Common myeloid progenitor, CD34-positive (primary cell): Measurements from ENCODE around the gene DOCK10.

Experiments
- CTCF ChIA-PET: fragments of 350-600 bp; sonication (Branson Sonifier 250); formaldehyde crosslinking; loops from one replicate; lab custom pipeline; 2021; ENCODE audit warnings: antibody characterized with exemption; lab: Charles Lee
- POLR2A ChIA-PET: fragments of 350-600 bp; sonication (Branson Sonifier 250); formaldehyde crosslinking; loops from one replicate; lab custom pipeline; 2021; ENCODE audit warnings: antibody characterized with exemption; lab: Charles Lee
- DNase-seq, 3 donors: peaks; one replicate each; pipeline versions ENCODE4 v3.0.0 to v3.0.0-alpha.2; 2013
- H3K27ac ChIP-seq, 2 experiments: 1 replicate in 1 of 2; 2 replicates in 1 of 2; pipeline ENCODE4 v1.7.0; 2013; ENCODE audit warnings: inconsistent platforms in 2 of 2, low read length in 2 of 2, mild to moderate bottlenecking in 2 of 2, low read depth in 1 of 2, moderate library complexity in 1 of 2; ENCODE audit not compliant: severe bottlenecking in 2 of 2, insufficient read depth in 1 of 2, poor library complexity in 1 of 2
- H3K27me3 ChIP-seq, 5 experiments: replicated peaks in 2 of 5; 1 replicate in 3 of 5; 2 replicates in 2 of 5; pipeline versions ENCODE4 v1.6.1 to v1.7.0; 2013; ENCODE audit warnings: low read length in 4 of 5, mild to moderate bottlenecking in 2 of 5, moderate library complexity in 2 of 5, inconsistent platforms in 1 of 5; ENCODE audit not compliant: insufficient read depth in 5 of 5, control insufficient read depth in 4 of 5
- H3K36me3 ChIP-seq, 4 experiments: 1 replicate in 2 of 4; 2 replicates in 2 of 4; pipeline versions ENCODE4 v1.6.1 to v1.7.0; 2013; ENCODE audit warnings: low read length in 3 of 4, control low read depth in 1 of 4, mild to moderate bottlenecking in 1 of 4; ENCODE audit not compliant: control insufficient read depth in 4 of 4, insufficient read depth in 4 of 4
- H3K4me1 ChIP-seq, 4 experiments: 1 replicate in 3 of 4; 2 replicates in 1 of 4; pipeline versions ENCODE4 v1.6.1 to v1.7.1; 2013; ENCODE audit warnings: low read length in 3 of 4, mild to moderate bottlenecking in 3 of 4, control low read depth in 1 of 4, inconsistent platforms in 1 of 4, moderate library complexity in 1 of 4; ENCODE audit not compliant: control insufficient read depth in 4 of 4, insufficient read depth in 4 of 4; ENCODE audit errors: control extremely low read depth in 1 of 4
- H3K4me3 ChIP-seq, 7 experiments: 1 replicate in 4 of 7; 2 replicates in 3 of 7; pipeline versions ENCODE4 v1.5.1 to v1.7.0; 2013; ENCODE audit warnings: mild to moderate bottlenecking in 7 of 7, low read length in 6 of 7, moderate library complexity in 6 of 7, inconsistent platforms in 2 of 7, low read depth in 2 of 7, control low read depth in 1 of 7; ENCODE audit not compliant: insufficient read depth in 4 of 7, control insufficient read depth in 1 of 7; ENCODE audit errors: extremely low read depth in 1 of 7
- H3K9me3 ChIP-seq, 5 experiments: 1 replicate in 4 of 5; 2 replicates in 1 of 5; pipeline versions ENCODE4 v1.6.1 to v1.7.1; 2013; ENCODE audit warnings: low read length in 4 of 5, mild to moderate bottlenecking in 2 of 5, inconsistent platforms in 1 of 5, low read depth in 1 of 5, moderate library complexity in 1 of 5; ENCODE audit not compliant: control insufficient read depth in 4 of 5, insufficient read depth in 2 of 5; ENCODE audit errors: control extremely low read depth in 1 of 5
- WGBS: methylation state at CpG from one replicate; pipeline ENCODE4 v1.1.5; 2013; ENCODE audit not compliant: insufficient coverage; 5-methylcytosine and 5-hydroxymethylcytosine counted together

Gene DOCK10

DNA sequence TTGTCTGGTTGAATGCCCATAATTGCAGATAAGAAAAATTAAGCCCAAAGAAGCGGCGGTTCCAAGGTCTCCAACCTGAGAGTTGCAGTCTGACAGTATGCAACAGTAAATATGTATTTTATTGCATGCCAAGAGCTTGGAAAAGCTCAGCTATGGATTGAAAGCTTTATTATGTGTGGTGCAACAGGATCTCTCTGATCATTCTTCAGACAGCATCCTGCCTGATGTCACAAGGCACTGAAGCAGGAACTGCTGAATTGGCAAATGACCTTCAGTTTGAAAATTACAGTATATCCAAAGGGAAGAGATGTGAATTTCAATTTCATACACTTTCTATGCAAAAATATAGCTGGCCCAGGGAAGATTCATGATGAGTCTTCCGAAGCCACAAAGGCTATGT is 42.5 kb downstream of the DOCK10 start:
- 100% methylated on average over 2 of the region's 3 CpGs for WGBS
- no peaks in the 10 kb centered on the region for H3K27me3 ChIP-seq
- DNase-seq: no peak
- ChIA-PET POLR2A (no interaction called here), CTCF (interaction anchor here (0.5 to 5.1 kb wide), 5 partner anchors 50 to 495 kb away, joined by 3 to 26 read pairs (median 4); no protein-coding TSS in a partner anchor)
- no peak overlapping the region for H3K27ac ChIP-seq
- no peak overlapping the region for H3K4me3 ChIP-seq
- H3K36me3 ChIP-seq: peaks cover 0 to 4% (median 2%) of the 10 kb centered on the region in 4 experiments
- H3K4me1 ChIP-seq: peaks cover 0 to 9% (median 5%) of the 10 kb centered on the region in 4 experiments
- no peaks in the 10 kb centered on the region for H3K9me3 ChIP-seq

DNA sequence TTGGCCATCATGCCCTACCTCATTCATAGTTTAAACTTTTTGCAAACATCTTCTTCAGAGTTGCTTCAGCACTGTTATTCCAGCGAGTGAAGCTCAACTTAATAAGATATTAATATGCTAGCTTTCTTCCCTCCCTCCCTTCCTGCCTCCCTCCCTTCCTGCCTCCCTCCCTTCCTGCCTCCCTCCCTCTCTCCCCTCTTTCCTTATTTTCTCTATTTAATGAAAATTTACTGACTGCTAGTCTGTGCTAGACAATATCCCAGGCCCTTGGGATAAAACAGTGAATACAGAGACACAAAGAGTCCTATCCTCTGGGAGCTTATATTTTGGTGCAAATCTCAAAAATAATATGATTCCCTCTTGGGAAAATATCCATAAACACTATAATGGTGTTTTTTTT is 42.9 kb downstream of the DOCK10 start:
- Histone ChIP-seq H3K4me3 (no peak overlapping the region), H3K9me3 (no peaks in the 10 kb centered on the region), H3K27me3 (no peaks in the 10 kb centered on the region), H3K4me1 (peaks cover 0 to 9% (median 3%) of the 10 kb centered on the region in 4 experiments), H3K36me3 (peaks cover 0 to 5% (median 0%) of the 10 kb centered on the region in 4 experiments), H3K27ac (no peak overlapping the region)
- ChIA-PET CTCF (interaction anchor here (0.5 to 5.1 kb wide), 5 partner anchors 49 to 494 kb away, joined by 3 to 26 read pairs (median 4); no protein-coding TSS in a partner anchor), POLR2A (no interaction called here)
- no peak for DNase-seq
- WGBS: no CpG with 5 or more reads among the region's 1 CpG

DNA sequence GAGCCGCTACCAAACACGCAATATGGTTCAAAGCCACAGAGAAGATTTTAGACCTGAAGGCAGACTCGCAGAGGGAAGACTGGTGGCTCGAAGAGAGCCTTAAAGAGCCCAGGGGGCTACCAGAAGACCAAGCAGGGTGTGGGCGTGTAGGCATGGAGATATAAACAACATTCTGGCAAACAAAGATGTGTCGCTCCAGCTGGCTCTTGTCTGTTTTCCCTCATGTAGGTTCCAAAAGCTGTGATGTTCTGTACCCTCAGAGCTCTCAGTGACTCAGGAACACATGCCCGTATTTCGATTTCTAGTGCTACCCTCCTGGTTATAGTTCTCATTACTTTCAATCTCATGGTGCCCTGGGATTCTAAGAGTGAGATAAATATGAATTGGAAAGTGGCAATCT is 44.5 kb downstream of the DOCK10 start:
- WGBS: 96% methylated on average over 6 of the region's 8 CpGs
- Histone ChIP-seq H3K27me3 (no peaks in the 10 kb centered on the region), H3K4me1 (peaks cover 0 to 9% (median 3%) of the 10 kb centered on the region in 4 experiments), H3K9me3 (no peaks in the 10 kb centered on the region), H3K36me3 (peaks cover 0 to 5% (median 0%) of the 10 kb centered on the region in 4 experiments), H3K4me3 (no peak overlapping the region), H3K27ac (no peak overlapping the region)
- peak in 2 of 3 donors; percentile 40 to 65 for DNase-seq
- ChIA-PET CTCF (interaction anchor here (1.1 to 5.1 kb wide), 4 partner anchors 11 to 48 kb away, joined by 3 to 26 read pairs (median 4); no protein-coding TSS in a partner anchor), POLR2A (no interaction called here)

DNA sequence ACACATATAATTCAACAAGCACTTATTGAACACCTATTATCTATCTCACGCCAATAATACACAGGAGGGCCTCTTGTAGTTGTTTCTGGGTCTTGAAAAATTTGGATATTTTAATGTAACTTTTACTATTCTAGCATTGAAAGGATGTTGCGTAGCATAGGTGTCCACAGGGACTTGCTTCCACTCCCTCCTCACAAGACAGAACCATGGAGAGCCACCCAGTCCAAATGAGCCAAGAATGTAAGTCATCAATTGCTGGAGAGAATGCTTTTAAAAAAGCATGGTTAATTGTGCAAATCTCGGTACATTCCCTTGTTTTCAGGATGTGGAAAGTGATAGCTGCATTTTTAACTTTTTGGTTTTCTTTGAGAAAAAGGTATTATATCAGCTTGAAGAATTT is 46.8 kb downstream of the DOCK10 start:
- no peak for DNase-seq
- WGBS: 100% methylated on average over 2 of the region's 3 CpGs
- no peak overlapping the region for H3K4me3 ChIP-seq
- ChIA-PET CTCF (interaction anchor here (1.0 kb wide), 1 partner anchor 10 kb away, joined by 3 read pairs; no protein-coding TSS in a partner anchor), POLR2A (no interaction called here)
- H3K4me1 ChIP-seq: peaks cover 0 to 9% (median 0%) of the 10 kb centered on the region in 4 experiments
- H3K27me3 ChIP-seq: no peaks in the 10 kb centered on the region
- no peak overlapping the region for H3K27ac ChIP-seq
- H3K9me3 ChIP-seq: no peaks in the 10 kb centered on the region
- peaks cover 0 to 5% (median 0%) of the 10 kb centered on the region in 4 experiments for H3K36me3 ChIP-seq

DNA sequence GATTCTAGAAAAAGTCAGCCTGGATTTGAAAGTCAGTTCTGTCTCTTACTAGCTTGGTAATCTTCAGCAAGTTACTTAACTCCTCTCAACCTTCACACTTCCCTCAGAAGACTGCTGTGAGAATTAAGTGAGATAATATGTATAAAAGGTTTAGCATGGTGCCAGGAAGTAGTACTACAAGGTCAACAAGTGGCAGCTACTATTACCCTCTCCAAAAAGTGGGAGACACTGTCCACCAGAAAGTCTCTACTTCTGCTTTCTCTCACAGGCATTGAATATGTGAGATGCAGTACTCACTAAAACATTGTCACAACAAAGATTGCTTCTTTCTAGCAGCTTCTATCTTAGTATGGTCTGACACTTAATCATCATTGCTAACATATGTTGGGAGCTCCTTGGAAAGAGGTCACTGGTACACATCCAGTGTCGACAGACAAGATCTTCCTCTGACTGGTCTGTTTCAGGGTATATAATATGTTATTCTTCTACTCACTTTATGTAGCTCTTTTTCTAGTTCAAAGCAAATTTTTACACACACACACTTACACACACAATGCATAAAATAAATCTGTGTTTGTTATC is 47.9 kb downstream of the DOCK10 start:
- Histone ChIP-seq H3K4me1 (peaks cover 0 to 3% (median 0%) of the 10 kb centered on the region in 4 experiments), H3K4me3 (no peak overlapping the region), H3K27ac (no peak overlapping the region), H3K27me3 (no peaks in the 10 kb centered on the region), H3K36me3 (peaks cover 0 to 5% (median under 1%) of the 10 kb centered on the region in 4 experiments), H3K9me3 (no peaks in the 10 kb centered on the region)
- POLR2A ChIA-PET: no interaction called here
- DNase-seq: no peak
- no CpG with 5 or more reads among the region's 1 CpG for WGBS
- CTCF ChIA-PET: interaction anchor here (0.9 to 1.3 kb wide), 3 partner anchors 9 to 146 kb away, joined by 3 to 9 read pairs (median 4); no protein-coding TSS in a partner anchor

DNA sequence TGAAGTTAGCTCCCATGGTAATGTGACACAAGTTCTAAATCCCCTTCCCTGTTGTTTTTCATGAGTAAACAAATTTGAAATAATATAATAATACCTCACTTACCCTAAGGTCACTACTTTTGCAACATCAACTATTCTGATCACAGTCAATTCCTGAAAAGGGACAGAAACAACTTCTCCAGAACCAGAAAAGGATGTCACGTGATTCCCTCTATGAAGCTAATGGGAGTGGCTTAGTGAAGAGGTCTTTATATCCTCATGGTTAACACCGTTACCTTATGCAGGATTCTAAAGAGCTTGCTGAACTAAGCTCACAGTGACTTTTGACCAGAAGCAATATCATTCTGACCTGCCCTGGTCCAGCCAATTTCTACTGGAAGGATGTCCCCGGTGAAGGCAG is 51.6 kb downstream of the DOCK10 start:
- Histone ChIP-seq H3K27me3 (no peaks in the 10 kb centered on the region), H3K36me3 (peaks cover 0 to 5% (median under 1%) of the 10 kb centered on the region in 4 experiments), H3K4me3 (no peak overlapping the region), H3K27ac (no peak overlapping the region), H3K9me3 (no peaks in the 10 kb centered on the region), H3K4me1 (no peaks in the 10 kb centered on the region)
- ChIA-PET CTCF (interaction anchor here (5.3 kb wide), 1 partner anchor 11 kb away, joined by 29 read pairs; no protein-coding TSS in a partner anchor), POLR2A (interaction anchor here (0.5 to 0.6 kb wide), 2 partner anchors 90 to 168 kb away, joined by 3 read pairs; no protein-coding TSS in a partner anchor)
- no peak for DNase-seq
- 100% methylated on average over 3 of the region's 3 CpGs for WGBS

DNA sequence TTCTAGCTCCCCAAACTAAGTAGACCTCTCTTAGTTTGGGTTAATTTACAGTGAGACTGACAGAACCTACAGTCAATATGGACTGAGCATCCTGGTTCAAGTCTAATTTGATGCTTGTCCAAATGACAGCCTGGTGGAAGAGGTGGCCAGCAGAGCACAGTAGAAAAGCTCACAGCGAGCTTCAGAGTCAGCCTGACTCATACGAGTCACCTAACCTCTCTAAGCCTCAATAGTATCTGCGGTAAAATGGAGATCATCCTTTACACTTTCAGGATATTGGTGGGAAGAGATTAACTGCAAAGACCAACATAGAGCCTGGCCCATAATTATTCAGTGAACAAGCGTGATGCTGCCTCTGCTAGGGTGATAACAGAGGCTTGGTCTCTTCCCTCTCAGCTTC is 54.5 kb downstream of the DOCK10 start:
- no peak overlapping the region for H3K4me3 ChIP-seq
- no peak for DNase-seq
- ChIA-PET CTCF (interaction anchor here (0.9 to 5.3 kb wide), 3 partner anchors 11 to 54 kb away, joined by 3 to 29 read pairs (median 4); partner anchors contain the start of gene DOCK10), POLR2A (no interaction called here)
- H3K36me3 ChIP-seq: peaks cover 0 to 2% (median 0%) of the 10 kb centered on the region in 4 experiments
- no peaks in the 10 kb centered on the region for H3K9me3 ChIP-seq
- no peaks in the 10 kb centered on the region for H3K27me3 ChIP-seq
- peaks cover 0 to 16% (median 11%) of the 10 kb centered on the region in 4 experiments for H3K4me1 ChIP-seq
- H3K27ac ChIP-seq: no peak overlapping the region
- 100% methylated on average over 4 of the region's 4 CpGs for WGBS
